GM12875 (cell line): ENCODE data around the gene SAXO2.
"Not testable (repeated sequence)": the region's sequence is repeated elsewhere in the genome, so short reads cannot be mapped to it uniquely, and the experiment has no call there.

ENCODE experiments used
- H3K4me3 ChIP-seq: one replicate; pipeline ENCODE4 v1.5.1; 2011; ENCODE audit warnings: low read depth, low read length, control low read depth
- TF ChIP-seq, protein P1 (sequence below): IDR thresholded peaks from 2 replicates; pipeline ENCODE4 v1.5.1; 2011; ENCODE audit warnings: low read depth, mild to moderate bottlenecking, control low read depth, inconsistent platforms, low read length, moderate library complexity, borderline replicate concordance; ENCODE audit not compliant: insufficient read depth

SAXO2 gene

DNA sequence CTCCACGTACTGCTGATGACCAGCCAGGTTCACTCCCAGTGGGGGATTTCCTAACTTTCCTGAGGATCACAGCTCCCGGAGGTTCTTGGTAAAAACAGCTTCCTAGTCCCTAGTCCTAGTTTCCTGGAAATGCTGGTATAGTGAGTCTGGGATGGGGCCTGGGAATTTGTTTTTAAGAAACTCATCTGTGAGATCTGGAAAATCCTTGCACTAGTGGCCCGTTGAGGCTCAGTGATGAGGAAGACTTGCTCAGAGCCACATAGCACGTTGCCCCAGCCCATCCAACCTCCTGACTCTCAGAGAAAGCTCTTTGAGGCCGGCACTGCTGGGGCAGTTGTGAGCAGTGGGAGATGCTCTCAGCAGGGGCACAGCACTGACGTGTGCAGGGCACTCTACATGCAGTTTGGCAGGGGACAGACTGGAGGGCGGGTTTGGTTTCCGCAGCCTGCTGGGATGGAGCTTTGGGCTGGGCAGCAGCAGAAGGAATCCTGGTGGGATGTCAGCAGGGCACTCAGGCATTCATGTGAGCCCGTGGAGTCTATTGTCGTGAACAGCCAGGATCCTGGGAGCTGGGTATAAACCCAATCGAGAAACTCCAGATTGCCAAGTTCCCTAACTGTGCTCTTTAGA is 31.6 kb downstream of the SAXO2 start:
- no peak overlapping the region for H3K4me3 ChIP-seq
- TF ChIP-seq, protein P1, sequence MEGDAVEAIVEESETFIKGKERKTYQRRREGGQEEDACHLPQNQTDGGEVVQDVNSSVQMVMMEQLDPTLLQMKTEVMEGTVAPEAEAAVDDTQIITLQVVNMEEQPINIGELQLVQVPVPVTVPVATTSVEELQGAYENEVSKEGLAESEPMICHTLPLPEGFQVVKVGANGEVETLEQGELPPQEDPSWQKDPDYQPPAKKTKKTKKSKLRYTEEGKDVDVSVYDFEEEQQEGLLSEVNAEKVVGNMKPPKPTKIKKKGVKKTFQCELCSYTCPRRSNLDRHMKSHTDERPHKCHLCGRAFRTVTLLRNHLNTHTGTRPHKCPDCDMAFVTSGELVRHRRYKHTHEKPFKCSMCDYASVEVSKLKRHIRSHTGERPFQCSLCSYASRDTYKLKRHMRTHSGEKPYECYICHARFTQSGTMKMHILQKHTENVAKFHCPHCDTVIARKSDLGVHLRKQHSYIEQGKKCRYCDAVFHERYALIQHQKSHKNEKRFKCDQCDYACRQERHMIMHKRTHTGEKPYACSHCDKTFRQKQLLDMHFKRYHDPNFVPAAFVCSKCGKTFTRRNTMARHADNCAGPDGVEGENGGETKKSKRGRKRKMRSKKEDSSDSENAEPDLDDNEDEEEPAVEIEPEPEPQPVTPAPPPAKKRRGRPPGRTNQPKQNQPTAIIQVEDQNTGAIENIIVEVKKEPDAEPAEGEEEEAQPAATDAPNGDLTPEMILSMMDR = no peak

DNA sequence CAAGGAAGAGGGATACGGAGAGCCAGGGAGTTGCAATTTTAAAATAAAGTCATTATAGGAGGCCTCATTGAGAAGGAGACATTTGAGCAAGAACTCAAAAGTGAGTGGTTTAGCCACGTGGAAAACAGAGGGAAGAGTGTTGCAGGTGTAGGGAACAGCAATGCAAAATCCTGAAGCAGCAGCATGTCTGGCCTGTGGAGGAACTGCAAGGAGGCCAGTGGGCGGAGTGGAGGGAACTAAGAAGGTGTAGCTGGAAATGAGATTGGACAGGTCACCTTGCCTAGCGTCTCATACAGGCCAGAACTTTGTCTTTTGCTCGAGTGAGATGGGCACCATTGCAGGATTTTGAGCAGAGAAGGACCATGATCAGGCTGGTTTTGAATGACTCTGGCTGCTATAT is 34.9 kb downstream of the SAXO2 start:
- TF ChIP-seq, protein P1 = no peak
- no peak overlapping the region for H3K4me3 ChIP-seq

DNA sequence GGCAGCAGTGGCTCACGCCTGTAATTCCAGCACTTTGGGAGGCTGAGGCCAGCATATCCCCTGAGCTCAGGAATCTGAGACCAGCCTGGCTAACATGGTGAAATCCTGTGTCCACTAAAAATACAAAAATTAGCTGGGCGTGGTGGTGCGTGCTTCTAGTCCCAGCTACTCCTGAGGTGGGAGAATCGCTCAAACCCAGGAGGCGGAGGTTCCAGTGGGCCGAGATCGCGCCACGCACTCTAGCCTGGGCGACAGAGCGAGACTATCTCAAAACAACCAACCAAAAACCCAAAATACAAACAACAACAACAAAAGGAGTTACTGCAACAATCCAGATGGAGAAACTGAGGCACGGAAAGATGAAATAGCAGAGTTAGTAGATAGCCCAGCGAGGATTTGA is 35.4 kb downstream of the SAXO2 start:
- no peak overlapping the region for H3K4me3 ChIP-seq
- TF ChIP-seq, protein P1 = no peak

DNA sequence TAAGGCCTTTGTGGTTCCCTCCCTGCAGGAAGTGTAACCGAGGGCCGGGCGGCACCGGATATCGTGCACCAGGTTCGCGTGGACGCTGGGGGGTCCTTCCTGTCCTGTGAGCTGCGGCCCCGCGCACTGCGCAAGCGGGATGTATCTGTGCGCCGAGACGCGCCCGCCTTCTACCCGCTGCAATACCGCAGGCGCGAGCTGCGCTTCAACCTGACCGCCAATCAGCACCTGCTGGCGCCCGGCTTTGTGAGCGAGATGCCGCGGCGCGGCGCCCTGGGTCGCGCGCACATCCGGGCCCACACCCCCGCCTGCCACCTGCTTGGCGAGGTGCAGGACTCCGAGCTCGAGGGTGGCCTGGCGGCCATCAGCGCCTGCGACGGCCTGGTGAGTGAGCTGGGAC is 35.9 kb downstream of the SAXO2 start:
- no peak overlapping the region for H3K4me3 ChIP-seq
- TF ChIP-seq, protein P1 = no peak

DNA sequence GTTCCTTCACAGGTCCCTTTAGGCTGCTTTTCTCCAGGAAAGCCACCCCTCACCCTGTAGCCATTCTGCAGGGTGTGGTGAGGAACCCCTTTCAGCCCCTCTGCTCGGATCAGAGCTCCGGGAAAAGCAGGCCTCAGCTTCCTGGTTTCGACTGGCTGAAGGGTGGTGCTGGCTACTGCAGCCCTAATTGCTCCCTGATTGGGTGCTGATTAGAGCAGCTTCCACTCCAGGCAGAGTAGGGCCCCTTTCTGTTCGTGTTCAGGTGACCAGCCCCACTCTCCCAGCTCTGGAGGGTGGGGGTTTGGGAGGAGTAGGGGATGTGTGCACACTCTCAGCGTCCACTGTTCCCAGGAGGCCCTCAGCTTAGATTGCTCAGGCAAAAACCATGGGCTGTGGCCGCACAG is 36.9 kb downstream of the SAXO2 start:
- H3K4me3 ChIP-seq = not testable (repeated sequence)

DNA sequence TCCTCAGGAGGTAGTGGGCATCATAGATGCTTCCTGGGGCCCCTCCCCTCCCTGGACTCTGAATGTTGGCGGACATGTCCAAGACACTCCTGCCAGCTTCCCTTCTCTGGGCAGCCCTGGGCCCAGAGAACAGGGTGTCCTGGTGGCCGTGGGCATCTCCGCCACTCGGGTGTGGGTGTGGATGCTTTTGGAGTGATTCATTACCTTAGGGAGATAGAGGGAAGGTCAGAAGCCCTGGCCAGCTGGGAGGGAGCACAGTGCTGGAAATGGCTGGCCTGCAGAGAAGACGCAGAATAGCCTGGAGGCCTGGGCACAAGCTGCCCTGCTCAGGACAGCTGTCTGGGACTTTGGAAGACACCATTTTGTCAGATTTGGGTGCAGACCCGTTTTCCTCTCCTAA is 37.7 kb downstream of the SAXO2 start:
- not testable (repeated sequence) for H3K4me3 ChIP-seq

DNA sequence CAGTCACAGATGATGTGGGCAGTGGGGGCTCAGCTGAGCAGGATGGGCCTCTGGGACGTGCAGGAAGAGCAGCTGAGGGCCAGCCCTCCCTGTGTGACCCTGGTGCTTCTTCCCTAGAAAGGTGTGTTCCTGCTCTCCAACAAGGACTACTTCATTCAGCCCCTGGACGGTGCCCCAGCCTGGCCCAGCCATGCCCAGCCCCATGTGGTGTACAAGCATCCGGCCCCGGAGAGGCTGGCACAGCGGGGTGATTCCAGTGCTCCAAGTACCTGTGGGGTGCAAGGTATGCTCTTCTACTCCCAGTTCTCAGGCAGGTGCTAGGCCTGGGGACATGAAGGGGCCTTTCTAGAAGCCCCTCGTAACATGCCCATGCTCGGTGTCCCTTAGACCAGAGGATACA is 38.3 kb downstream of the SAXO2 start:
- H3K4me3 ChIP-seq = no peak overlapping the region
- TF ChIP-seq, protein P1 = no peak

DNA sequence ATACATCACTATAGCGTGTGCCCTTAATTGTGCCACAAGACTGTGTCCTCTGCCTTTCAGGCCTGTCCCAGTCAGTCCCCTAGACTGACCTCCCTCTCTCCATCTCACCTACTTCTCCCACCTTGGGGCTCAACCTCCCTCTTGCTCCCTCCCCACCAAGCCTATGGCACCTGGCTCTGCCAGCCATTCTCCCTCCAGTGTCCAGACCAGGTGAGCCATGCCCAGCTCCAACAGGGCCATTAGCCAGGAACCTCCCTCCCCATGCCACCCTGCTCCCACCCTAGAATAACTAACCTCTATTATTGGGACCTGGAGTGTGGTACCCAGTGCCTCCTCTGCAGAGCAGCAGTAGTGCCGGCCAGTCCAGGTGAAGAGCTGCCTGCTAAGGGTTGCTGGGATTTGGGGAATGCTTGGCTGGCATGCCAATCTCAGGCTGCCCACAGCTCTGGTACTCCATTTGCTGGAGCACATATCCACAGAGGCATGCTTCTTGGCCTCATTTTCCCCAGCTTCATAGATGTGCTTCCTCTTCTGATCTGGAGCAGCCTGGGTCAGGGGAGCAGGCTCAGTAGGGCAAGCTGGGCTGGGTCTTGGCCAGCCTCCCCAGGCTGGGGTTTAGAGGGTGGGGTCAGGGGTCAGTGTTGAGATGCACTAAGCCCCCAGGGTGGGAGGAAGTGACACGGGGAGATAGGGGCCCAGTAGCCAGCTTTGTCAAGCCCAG is 38.8 kb downstream of the SAXO2 start:
- no peak overlapping the region for H3K4me3 ChIP-seq
- TF ChIP-seq, protein P1 = no peak
